NCI-H69 (cell line): Measurements from ENCODE around the gene NUDT12.

Experiments used
- DNase-seq: peaks from one replicate; lab custom pipeline; 2025; lab: John Stamatoyannopoulos, UW

NUDT12 gene

DNA sequence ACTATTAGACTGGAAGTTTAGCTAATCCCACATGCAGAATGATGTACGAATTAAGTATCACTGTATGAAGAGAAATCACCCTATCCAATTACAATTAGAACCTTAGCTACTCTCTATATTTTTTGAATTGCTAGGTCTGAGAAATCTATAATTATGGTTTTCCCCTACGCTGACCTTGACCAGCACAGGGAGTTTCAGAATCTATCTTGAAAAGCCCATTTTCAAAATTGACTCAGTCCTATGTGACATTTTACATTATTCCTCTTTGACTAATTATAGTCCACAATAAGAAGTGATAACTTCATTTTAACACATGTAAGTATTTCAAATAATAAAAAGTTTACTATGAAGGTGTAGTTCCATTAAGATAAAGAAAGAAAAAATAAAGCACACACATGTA lies 21.5 kb downstream of the NUDT12 start:
- no peak for DNase-seq

DNA sequence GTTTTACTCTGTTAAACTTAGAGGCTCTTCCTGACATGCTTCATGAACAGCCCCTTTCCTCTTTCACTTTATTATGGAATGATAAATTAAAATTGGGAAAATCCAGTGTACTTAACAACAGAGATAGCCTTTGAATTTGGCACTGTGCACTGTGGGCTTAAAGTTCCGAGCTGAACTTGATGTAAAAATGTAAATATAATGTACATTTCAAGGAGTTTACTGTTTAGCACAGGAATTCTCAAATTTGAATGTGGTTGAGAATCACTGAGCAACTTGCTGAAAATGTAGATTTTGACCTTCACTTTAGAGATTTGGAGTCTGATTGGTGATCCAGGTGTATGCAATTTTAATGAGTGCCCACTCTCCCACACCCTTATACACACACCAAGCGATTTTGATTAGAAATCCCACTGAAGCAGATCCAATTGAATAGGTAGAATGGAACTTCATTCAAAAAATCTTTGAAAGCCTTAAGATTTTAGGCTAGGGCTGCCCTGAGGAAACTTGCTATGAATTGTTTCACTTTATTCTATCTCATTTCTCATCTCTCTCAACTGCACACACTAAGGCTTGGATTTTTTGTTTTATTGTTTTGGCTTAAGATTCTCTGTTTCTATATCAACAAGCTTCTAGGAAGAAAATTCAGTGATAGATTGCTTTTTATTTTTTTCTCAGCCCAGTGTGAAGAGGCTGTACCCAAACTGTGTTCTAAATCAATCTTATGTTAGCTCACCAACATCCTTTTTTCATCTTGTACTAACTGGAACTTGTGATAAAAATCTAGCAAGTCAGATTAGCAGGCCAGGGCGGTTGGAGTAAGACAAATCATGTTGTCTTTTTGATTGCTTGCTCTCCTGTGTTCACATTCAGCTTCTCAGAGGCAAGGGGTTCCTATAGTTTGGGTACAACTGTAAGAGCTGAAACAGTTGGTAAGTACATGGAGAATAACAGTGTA lies 22.9 kb downstream of the NUDT12 start:
- DNase-seq, result no peak

DNA sequence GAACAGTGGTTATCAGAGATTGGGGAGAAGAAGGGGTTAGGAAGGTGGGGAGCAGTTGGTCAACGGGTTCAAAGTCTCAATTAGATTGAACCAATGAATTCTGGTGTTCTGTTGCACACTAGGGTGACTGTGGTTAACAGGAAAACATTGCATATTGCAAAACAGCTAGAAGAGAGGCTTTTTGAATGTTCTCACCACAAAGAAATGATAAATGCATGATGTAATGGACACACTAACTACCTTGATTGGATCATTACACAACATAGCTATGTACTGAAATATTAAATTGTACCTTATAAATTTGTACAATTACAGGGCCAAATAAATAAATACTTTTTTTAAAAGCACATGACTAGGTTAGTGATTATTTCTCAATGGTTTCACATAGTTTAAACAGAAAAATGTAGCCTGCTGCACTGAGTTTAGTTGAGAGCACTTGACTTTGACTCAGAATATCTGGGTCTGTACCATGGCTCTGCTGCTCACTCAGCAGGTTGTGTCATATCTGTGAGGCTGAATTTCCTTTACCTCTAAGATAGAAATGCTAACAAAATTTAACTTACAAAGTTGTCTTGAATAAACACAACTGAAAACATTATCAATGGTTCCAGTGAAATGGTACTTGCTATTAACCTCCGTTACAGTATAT lies 30.4 kb downstream of the NUDT12 start:
- no peak for DNase-seq

DNA sequence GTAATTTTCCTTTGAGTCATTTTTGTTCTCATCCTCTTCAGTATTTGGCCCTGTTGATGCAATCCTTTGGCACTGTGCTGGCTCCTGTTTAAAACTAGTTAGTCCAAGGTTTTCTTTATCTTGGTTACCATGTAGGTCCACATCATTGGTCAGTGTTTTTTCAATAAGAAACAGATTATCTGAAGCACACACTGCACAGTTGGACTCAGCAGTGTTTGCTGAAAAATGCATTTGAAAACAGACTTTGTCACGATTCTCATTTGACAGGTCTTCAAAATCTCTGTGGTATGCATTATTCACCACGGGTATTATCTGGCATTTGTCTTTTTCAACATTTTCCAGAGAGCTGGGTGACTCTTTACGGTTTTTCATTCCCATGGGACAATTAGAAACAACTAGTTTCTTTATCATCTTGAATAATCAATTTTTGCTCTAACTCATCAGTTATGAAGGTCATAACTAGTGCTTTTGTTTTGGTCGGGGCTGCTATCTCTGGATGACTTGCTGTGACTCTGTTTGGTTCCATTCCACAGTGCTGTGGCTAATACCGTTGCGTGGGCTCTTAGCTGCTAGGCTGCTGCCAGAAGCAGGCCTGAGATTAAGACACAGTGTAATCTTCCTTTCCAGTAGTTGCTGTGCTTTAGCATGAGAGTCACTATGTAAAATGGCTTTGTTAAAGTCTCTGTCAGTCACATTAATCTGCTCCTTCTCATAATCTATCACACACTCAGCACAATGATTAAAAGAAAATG lies 36.2 kb downstream of the NUDT12 start:
- DNase-seq, result no peak

DNA sequence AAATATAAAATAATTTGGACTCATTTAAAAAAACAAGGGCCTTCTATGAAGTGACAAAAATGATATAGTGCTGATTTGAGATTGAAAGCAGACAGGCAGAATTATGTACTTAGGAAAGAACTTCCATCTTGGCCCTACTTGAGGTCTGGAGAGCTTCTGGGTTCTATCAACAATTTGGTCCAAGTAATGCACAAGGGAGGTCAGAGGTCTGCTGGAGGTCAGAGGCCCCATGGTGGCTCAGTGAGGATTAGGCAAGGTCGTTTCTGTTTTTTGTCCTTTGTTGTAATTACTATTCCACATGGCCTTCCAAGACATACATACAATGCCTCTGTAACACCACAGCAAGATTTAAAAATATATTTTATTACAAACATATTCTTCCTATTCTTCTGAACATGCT lies 37.2 kb downstream of the NUDT12 start:
- no peak for DNase-seq

DNA sequence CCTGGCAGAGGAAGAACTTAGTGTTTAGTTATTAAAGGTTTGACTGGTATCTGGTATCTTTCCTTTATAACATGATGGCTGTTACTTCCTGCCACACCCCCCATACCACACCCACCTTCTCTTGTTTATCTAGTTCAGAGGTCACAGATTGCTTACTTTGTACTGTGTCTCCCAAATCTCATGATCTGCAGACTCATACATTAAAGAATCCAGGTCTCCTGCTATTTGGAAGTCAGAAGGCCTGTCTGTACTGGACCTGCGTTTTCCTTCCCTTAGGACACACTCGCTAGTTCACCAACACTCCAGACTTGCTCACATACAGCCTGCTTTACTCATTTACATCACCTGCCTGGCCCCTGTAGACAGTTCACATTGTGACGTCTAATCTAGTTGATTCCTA lies 39.3 kb downstream of the NUDT12 start:
- DNase-seq, result peak; percentile 17

DNA sequence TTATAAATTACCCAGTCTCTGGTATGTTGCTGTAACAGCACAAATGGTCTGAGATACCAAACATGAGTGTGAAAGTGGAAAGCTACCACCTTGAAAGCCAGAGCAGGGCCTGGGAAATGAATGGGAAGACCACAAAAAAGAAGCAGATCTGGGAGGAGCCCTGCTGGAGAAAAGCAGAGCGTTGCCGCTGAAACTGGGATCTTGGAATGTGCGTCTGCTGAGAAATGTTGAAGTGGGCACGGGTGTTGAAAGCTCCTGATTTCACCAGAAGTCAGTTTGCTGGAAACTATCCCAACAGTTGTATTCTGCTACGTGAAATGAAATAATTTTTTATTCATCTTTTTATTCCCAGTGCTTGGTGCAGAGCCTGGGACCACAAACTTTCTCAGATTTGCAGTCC lies 40.0 kb downstream of the NUDT12 start:
- no peak for DNase-seq

DNA sequence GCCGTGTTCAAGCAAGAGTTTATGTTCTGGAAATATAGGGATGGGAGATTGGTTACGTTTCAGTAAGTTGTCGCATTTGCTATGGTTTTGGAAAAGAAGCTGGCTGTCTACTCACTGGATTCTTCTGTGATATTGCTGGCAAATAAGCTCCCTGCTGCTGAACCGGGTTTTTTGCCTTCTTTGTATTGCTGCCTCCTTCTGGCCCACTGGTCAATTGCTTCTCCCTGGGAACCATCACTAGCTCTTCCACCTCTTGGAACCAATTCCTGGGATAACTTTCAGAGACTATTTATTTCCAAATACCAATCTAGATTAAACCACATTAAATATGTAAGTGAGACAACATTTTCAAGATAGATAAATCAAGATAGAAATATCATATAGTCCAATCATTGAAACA lies 43.0 kb downstream of the NUDT12 start:
- peak; percentile 49 for DNase-seq

DNA sequence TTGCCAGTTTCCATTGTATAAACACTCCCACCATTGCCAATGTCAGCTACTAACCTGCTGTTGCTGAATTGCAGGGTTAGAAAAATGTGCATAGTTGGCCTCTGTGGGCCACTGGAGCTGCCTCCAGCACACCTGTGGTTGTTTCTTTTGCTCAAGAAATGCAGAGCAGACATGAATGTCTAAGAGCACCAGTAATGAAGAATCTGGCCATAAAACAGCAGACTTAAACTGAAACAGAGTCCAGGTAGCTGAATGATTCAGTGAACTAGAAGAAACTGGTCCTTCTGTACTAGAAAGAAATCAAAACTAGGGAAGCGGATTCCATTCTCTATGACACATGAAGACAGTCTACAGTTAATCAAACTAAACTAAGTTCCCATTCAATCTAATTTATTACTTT lies 48.2 kb downstream of the NUDT12 start:
- DNase-seq, result no peak

DNA sequence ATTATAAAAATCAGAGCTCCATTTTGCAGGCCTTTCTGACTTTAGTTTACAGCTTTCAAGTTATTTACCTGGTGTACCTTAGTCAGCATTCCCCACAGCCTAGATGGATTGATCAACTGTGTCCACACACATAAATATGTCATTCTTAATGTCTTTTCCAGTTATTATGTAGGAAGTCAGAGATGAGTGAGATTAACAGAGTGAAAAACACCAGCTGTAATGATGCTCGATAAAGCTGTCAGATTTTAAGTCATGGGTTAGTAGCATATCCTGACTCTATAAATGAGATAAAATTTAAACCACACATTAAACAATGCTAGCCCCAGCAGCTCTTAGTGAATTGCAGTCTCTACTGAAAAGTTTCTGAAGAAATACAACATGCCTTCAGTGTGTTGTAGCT lies 48.9 kb downstream of the NUDT12 start:
- no peak for DNase-seq

DNA sequence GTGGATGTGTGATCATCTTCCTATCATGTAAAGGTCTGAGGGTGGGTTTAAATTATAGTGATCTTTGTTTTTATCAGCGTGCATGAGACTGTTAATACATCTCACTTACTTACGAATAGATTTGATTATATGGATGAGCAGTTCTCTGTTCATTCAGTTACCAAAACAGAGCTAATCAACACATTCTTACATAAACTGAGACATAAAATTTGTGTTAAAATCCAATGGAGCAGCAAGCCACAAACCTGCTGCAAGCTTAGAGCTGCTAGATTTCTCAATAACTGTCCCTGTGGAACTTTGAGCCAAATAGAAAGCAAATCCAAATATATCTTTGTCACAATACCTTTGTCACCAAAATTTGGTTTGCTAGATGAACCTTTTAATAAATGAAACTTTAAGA lies 50.1 kb downstream of the NUDT12 start:
- DNase-seq, result no peak

DNA sequence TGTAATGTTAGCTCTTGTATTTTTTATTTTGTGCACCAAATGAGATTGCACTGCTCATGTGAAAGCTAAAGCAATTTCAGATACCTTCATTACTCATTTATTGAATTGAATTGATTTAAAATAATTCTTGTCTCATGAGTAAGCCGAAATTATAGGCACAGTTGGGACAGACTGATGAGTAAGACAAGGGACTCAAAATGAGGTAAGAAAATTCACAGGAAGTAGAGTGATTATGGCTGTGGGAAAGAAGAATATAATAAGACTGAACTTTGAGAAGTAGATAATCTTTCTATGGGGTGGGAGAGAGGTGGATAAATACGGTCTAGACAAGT lies 51.1 kb downstream of the NUDT12 start:
- no peak for DNase-seq

DNA sequence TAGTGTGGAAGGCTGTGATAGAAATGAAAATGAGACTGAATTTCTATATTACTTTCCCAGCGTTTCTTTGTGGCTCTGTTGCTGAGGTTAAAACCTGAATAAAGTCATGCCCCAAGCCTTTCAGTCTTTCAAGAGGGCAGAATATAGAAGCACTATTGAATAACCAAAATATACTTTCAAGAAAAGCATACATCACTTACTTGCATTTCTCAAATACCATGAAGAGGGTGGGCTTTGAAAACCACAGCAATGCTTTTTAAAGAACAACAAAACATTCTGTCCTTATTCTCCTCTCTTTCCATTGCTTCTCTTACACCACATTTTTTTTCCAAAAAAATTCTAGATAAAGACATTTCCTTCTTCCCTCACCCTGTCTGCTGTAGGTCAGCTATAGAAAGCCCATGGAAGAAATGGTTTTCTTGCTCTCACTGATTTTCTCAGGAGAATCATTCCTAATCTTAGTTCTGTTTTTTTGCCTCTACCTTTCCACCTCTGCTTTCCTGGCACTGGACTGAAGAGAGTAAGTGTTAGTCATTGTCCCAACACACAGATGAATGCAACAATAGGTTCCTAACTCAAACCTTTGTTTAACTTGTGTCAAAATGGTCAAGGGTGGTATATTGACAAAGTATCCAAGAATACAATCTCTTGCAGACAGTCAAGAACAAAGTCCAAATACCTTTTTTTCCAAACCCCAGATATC lies 51.6 kb downstream of the NUDT12 start:
- no peak for DNase-seq

DNA sequence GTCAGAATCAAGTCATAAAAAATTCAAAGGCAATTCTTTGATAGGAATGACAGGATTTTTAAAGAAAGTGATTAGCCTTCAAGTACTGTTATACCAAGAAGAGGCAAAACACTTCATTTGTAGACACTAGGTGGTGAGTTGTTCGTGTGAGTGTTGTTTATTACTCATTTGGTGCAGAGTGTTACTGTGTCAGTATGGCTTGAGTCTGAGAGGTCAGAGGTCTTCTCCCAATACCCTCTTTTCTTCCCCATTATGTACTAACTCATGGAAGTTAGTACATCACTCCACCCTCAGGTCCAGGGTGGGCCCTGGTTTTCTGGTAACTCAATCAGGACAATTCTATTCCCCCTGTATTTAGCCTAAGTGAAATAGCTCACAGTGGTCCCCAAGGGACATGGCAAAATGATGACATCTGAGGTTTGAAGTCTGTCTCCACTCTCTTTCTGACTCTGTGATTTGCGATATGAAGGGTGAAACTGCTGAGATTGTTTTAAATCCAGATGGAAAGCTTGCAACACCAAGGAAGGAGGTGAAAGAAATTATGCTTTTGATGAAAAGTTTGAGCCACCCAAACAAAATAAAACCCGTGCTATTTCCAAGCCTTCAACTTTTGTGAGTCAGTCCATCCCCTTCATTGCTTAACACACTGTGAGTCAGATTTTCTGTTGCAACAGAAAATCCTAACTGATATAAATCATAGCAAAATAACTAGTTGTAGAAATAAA lies 56.8 kb downstream of the NUDT12 start:
- DNase-seq, result no peak

DNA sequence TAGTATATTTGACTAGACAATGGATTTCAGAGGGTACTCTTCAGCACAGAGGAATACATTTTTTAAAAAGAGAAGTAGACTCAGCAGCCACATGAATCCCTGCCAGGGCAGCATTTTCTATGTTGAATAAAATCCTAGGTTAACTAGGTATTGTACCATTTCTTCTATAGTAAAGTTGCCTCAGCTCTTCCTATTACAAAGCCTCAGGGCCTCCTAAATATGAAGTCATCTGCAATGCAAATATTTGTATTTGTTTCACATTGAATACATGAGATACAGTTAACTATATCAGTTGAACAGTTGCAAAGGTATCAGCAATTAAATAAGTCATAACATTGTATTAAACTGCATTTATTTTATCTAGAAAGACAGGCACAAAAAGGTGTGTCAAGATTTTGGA lies 59.5 kb downstream of the NUDT12 start:
- DNase-seq, result peak; percentile 67

DNA sequence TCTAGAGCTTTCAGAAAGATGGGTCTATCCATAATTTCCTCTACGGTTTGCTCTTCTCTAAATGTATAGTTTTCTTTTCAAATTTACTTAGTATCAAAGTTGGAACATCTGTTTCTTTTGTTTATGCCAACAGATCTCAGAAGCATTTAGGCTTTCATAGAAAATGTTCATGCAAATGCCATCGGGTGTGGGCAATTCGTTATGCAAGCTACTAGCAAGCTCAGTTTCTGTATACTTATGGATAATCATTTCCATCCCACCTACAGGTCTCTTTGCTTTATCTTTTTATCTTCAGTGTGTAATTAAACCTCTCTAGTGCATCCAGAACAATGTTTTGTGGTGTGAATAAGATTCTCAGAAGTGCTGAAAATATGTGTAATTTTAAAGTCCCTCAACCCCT lies 59.9 kb downstream of the NUDT12 start:
- DNase-seq, result peak; percentile 67
